ENCODE data around the gene LAMB2.
A peak's percentile ranks its signal among the peaks of the same experiment; 100 is the strongest.

The LAMB2 gene

GRCh38 chr3:49122886-49123545, 9.8 kb downstream of the LAMB2 start:
- H3K27me3 ChIP-seq (ENCODE audit: low read depth, low read length): no peaks in the 10 kb centered on the region
- H3K4me2 ChIP-seq (ENCODE audit: low read length): no peak overlapping the region
- no peaks in the 10 kb centered on the region for H3K9me3 ChIP-seq (ENCODE audit: insufficient read depth, low read length)
- H3K4me3 ChIP-seq (ENCODE audit: low read length): no peak overlapping the region
- no peak for TF ChIP-seq EZH2phosphoT487 (IDR thresholded peaks at IDR 0.05; ENCODE audit: low read depth)
- TF ChIP-seq, protein P1, sequence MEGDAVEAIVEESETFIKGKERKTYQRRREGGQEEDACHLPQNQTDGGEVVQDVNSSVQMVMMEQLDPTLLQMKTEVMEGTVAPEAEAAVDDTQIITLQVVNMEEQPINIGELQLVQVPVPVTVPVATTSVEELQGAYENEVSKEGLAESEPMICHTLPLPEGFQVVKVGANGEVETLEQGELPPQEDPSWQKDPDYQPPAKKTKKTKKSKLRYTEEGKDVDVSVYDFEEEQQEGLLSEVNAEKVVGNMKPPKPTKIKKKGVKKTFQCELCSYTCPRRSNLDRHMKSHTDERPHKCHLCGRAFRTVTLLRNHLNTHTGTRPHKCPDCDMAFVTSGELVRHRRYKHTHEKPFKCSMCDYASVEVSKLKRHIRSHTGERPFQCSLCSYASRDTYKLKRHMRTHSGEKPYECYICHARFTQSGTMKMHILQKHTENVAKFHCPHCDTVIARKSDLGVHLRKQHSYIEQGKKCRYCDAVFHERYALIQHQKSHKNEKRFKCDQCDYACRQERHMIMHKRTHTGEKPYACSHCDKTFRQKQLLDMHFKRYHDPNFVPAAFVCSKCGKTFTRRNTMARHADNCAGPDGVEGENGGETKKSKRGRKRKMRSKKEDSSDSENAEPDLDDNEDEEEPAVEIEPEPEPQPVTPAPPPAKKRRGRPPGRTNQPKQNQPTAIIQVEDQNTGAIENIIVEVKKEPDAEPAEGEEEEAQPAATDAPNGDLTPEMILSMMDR (IDR thresholded peaks at IDR 0.05; ENCODE audit: low read depth, low read length): no peak
- H4K20me1 ChIP-seq (ENCODE audit: insufficient read depth, low read length): no peaks in the 10 kb centered on the region
- no peak overlapping the region for H3K9ac ChIP-seq (ENCODE audit: low read length)
- H3K79me2 ChIP-seq (ENCODE audit: low read length): peaks cover 19% of the 10 kb centered on the region
- H3K4me1 ChIP-seq (ENCODE audit: low read length): peaks cover 15% of the 10 kb centered on the region
- H3K27ac ChIP-seq (ENCODE audit: low read length): no peak overlapping the region
- H2AFZ ChIP-seq (ENCODE audit: low read depth, low read length): no peak overlapping the region
- H3K36me3 ChIP-seq (replicated peaks; ENCODE audit: low read depth, low read length): peaks cover 5% of the 10 kb centered on the region

- Histone ChIP-seq H3K4me1 (ENCODE audit: low read length) (peaks cover 15% of the 10 kb centered on the region), H2AFZ (ENCODE audit: low read depth, low read length) (no peak overlapping the region), H3K79me2 (ENCODE audit: low read length) (peaks cover 19% of the 10 kb centered on the region), H3K27ac (ENCODE audit: low read length) (no peak overlapping the region), H3K27me3 (ENCODE audit: low read depth, low read length) (no peaks in the 10 kb centered on the region), H3K9me3 (ENCODE audit: insufficient read depth, low read length) (no peaks in the 10 kb centered on the region), H3K4me2 (ENCODE audit: low read length) (no peak overlapping the region), H3K9ac (ENCODE audit: low read length) (no peak overlapping the region), H3K4me3 (ENCODE audit: low read length) (no peak overlapping the region), H3K36me3 (replicated peaks; ENCODE audit: low read depth, low read length) (peaks cover 11% of the 10 kb centered on the region), H4K20me1 (ENCODE audit: insufficient read depth, low read length) (no peaks in the 10 kb centered on the region)
- TF ChIP-seq, protein P1 (IDR thresholded peaks at IDR 0.05; ENCODE audit: low read depth, low read length): no peak
- TF ChIP-seq EZH2phosphoT487 (IDR thresholded peaks at IDR 0.05; ENCODE audit: low read depth): no peak
These were observed 10.4 kb downstream of the LAMB2 start for GRCh38 chr3:49122451-49122850.

DNA sequence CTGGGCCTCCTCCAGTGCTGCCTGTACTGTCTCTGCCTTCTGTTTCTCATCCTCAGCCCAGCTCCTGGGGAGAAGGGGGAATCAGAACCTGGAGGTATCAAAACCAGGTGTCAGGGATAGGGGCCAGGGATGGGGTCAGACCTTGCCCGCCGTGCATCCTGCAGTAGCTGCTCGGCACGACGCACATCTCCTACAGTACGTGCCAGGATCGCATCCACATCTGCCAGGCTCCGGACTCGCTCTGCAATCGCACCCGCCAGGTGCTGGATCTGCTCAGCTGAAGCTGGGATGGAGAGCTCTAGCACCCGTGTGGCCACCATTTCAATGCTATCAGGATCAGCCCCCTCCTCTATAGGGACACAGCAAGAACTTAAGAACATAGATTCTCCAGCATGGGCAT, 10.8 kb downstream of the LAMB2 start:
- H3K79me2 ChIP-seq (ENCODE audit: low read length): peaks cover 19% of the 10 kb centered on the region
- TF ChIP-seq EZH2phosphoT487 (IDR thresholded peaks at IDR 0.05; ENCODE audit: low read depth): no peak
- TF ChIP-seq, protein P1 (IDR thresholded peaks at IDR 0.05; ENCODE audit: low read depth, low read length): no peak
- H3K9me3 ChIP-seq (ENCODE audit: insufficient read depth, low read length): no peaks in the 10 kb centered on the region
- no peak overlapping the region for H2AFZ ChIP-seq (ENCODE audit: low read depth, low read length)
- H3K4me2 ChIP-seq (ENCODE audit: low read length): no peak overlapping the region
- H3K4me3 ChIP-seq (ENCODE audit: low read length): no peak overlapping the region
- H3K27me3 ChIP-seq (ENCODE audit: low read depth, low read length): no peaks in the 10 kb centered on the region
- H4K20me1 ChIP-seq (ENCODE audit: insufficient read depth, low read length): no peaks in the 10 kb centered on the region
- peaks cover 15% of the 10 kb centered on the region for H3K36me3 ChIP-seq (replicated peaks; ENCODE audit: low read depth, low read length)
- H3K9ac ChIP-seq (ENCODE audit: low read length): no peak overlapping the region
- H3K27ac ChIP-seq (ENCODE audit: low read length): no peak overlapping the region
- H3K4me1 ChIP-seq (ENCODE audit: low read length): peaks cover 15% of the 10 kb centered on the region

DNA sequence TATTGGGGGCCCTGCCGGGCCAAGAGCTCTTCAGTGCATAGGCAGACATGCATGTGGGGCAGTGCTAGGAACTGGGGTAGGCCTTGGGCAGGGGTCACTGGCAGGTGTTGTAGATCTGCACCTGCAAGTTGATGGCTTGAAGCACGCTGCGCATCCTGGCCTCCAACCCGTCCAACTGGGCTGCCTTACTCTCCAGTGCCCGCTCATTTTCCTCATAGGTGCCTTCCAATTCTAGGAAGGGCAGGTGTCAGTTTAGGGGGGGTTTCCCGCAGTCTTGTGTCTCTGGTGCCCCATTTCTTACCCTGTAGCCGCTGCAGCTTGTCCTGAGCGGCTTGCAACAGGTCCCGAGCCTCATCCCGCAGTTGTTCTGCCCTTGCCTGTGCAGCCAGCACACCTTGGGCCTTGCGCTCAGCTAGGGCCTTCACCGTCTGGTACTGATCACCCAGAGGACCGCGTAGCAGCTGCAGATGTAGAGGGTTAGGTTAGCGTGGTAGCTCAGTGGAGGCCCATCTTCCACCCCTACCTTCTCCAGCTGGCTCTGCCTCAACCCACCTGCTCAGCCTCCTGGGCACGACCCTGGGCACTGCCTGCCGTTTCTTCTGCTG, 11.6 kb downstream of the LAMB2 start:
- H3K36me3 ChIP-seq (replicated peaks; ENCODE audit: low read depth, low read length): peaks cover 23% of the 10 kb centered on the region
- H4K20me1 ChIP-seq (ENCODE audit: insufficient read depth, low read length): no peaks in the 10 kb centered on the region
- peaks cover 15% of the 10 kb centered on the region for H3K4me1 ChIP-seq (ENCODE audit: low read length)
- H3K9me3 ChIP-seq (ENCODE audit: insufficient read depth, low read length): no peaks in the 10 kb centered on the region
- peak overlapping the region; percentile 58; the same call in 1 of the 2 replicates for H2AFZ ChIP-seq (ENCODE audit: low read depth, low read length)
- peak overlapping the region; percentile 97 for H3K4me2 ChIP-seq (ENCODE audit: low read length)
- TF ChIP-seq EZH2phosphoT487 (IDR thresholded peaks at IDR 0.05; ENCODE audit: low read depth): no peak
- TF ChIP-seq, protein P1 (IDR thresholded peaks at IDR 0.05; ENCODE audit: low read depth, low read length): no peak
- H3K4me3 ChIP-seq (ENCODE audit: low read length): peak overlapping the region; percentile 91
- H3K79me2 ChIP-seq (ENCODE audit: low read length): peaks cover 19% of the 10 kb centered on the region
- peak overlapping the region; percentile 81 for H3K27ac ChIP-seq (ENCODE audit: low read length)
- H3K27me3 ChIP-seq (ENCODE audit: low read depth, low read length): no peaks in the 10 kb centered on the region
- peak overlapping the region; percentile 92 for H3K9ac ChIP-seq (ENCODE audit: low read length)

Data from OCI-LY3 (cell line).